SW 1271 (cell line): Measurements from ENCODE around the gene DCLK1.
"Not testable (repeated sequence)": the region's sequence is repeated elsewhere in the genome, so short reads cannot be mapped to it uniquely, and the experiment has no call there.

Experiments
- DNase-seq, 2 experiments: peaks; one replicate each; lab custom pipeline; 2025; lab: John Stamatoyannopoulos, UW

The DCLK1 gene

DNA sequence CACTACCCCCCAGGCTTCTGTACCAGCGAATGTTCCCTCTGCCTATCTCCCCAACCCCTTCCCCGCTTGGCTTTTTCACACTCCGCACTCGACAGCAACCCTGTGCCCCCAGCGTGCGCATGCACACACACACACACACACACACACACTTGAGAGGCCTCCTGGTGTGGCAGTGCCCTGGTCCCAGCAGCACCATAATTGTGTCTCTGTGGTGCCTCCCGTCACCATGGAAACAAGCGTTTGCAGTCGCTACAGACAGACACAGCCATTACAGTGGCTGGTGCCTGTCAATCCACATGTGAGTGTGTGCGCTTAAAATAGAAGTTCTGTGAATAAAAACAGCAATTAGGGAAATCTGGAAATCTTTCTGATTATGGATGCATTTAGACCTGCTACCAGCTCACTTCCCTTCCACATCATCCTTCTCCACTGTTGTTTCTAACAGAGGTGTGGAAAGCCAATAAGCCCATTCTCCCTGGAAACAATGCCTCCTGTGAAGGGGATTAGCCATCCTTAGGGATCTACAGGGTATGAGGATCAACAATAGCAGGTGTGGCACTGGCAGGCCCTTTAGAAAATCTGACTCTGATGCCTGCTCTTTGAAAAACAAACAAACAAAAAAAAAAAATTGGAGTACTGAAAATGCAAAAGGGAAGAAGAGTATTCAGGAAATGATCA is 146.3 kb downstream of the DCLK1 start:
- DNase-seq = no peak

- no peak for DNase-seq
These were observed 146.9 kb downstream of the DCLK1 start for GRCh38 chr13:35984287-35984686.

GRCh38 chr13:35983703-35984102 is 147.5 kb downstream of the DCLK1 start:
- not testable (repeated sequence) for DNase-seq

DNA sequence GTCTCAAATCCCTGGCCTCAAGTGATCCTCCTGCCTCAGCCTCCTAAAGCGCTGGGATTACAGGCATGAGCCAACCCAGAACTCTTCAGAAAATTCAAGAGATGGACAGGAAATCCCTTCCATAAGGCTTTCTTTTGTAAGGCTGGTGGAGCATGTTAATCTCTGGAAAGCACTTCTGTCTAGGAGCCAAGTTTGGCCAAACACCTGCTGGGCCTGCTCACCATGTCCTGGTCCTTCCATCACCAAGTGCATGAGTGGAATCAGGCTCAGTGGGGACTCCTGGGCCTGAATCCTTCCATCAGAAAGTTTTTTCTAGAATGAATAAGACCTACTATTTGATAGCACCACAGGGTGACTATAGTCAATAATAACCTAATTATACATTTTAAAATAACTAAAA is 148.0 kb downstream of the DCLK1 start:
- DNase-seq = no peak

DNA sequence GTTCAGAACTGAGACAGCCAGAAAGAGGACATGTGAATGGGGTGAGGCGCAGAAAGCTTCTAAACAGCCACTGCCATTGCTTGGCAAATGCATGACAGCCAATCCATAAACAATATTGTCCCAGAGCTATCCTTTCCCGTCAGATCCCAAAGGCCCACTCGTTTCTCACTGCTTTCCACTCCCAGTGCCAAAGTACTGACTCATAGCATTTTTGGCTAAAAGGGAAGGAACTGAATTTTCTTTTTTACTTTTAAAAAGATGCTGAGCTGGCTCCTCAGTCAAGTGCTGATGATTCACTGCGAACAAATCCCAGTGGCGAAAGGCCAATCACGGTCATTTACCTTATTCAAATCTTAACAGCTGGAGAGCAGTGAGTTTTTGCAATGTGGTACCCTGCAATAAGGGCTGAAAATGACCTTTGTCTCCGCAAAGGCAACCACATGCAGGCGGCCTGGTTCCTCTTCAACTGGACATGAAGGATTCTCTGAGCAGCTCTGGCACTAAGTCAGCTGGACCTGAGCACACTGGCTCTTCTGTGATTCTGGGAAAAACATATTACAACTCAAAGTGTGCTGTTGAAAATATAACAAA is 151.7 kb downstream of the DCLK1 start:
- no peak for DNase-seq

- peak; percentile 8 to 47 for DNase-seq
These were observed 152.4 kb downstream of the DCLK1 start for GRCh38 chr13:35978607-35979316.

DNA sequence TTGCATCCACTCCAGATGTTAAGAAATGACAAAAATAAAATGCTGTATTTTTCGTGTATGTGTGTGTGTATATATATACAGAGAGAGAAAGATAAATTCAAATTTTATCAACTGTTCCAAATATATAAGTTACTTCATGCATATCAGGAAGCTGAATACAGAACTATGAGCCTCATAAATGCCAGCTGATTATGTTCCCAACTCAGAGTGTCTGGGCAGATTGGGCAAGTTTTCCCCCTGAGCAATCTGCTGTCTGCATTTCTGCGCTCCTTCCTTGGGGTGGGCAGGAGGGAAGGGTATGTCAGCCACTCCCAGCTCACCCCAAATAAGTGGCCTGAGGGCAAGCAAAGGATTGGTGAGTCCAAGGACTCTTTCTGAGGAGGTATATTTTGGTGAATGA is 154.1 kb downstream of the DCLK1 start:
- DNase-seq = no peak

DNA sequence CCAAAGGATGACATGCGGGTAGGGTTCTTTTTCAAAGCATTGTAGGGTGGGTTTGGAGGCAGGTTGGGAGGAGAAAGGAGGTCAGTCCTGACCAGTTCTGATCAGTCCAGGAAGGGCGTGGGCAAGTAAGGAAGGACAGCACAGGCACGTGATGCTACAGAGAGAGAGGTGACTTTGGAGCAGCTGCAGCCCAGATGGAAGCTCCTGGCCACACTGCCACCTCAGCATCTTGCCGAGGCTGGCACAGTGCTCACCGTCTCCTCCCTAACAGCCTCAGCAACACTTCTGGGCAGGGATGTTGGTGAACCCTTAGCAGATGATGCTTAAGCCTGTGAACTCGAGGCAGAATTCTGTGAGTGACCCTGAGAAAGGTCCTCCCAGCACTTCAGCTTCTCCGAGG is 155.1 kb downstream of the DCLK1 start:
- DNase-seq = no peak

- DNase-seq = not testable (repeated sequence)
These were observed 164.2 kb downstream of the DCLK1 start for GRCh38 chr13:35966951-35967350.

DNA sequence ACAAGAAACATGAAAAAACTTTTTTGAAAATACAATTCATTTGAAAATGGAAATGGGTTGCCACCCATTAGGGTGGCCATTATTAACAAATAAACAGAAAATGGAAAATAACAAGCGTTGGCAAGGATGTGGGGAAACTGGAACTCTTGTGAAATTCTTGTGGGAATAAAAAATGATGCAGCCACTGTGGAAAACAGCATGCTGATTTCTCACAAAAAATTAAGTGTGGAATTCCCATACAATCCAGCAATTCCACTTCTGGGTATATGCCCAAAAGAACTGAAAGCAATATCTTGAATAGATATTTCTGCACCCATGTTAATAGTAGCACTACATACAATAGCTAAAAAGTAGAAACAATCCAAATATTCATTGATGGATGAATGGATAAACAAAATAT is 165.2 kb downstream of the DCLK1 start:
- no peak for DNase-seq

DNA sequence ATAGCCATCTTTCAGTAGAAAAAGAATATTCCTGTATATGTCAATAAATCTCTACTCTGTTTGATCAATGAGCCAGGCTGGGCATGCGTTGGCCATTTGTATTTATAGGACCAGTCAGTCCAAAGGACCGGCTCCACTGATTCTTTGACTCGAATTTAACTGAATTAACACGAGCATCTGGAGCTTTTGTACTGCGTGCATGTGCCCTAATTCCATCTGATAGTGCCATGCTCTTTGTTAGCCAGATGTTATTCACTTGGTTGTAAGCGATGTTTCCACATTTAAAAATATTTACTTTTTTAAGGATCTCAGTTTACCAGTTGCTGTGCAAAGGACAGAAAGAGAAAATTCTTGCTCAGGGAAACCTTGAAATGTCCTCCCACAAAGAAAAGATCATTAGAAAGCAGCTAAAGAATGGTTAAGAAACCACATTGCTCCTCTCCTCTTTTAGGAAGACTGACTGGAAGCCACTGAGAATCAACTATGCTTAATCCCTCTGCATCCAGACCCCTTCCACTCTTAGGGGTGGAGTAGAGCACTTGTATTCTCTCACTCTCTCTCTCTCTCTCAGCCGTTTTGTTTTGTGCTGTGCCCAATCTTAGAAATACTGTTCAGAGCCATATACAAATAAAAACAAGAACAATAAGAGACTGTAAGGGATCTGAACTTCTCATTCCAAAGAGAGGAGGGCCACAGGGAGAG is 165.8 kb downstream of the DCLK1 start:
- DNase-seq = no peak

- DNase-seq = no peak
These were observed 166.4 kb downstream of the DCLK1 start for GRCh38 chr13:35964863-35965180.

GRCh38 chr13:35964011-35964862 is 166.9 kb downstream of the DCLK1 start:
- no peak for DNase-seq

DNA sequence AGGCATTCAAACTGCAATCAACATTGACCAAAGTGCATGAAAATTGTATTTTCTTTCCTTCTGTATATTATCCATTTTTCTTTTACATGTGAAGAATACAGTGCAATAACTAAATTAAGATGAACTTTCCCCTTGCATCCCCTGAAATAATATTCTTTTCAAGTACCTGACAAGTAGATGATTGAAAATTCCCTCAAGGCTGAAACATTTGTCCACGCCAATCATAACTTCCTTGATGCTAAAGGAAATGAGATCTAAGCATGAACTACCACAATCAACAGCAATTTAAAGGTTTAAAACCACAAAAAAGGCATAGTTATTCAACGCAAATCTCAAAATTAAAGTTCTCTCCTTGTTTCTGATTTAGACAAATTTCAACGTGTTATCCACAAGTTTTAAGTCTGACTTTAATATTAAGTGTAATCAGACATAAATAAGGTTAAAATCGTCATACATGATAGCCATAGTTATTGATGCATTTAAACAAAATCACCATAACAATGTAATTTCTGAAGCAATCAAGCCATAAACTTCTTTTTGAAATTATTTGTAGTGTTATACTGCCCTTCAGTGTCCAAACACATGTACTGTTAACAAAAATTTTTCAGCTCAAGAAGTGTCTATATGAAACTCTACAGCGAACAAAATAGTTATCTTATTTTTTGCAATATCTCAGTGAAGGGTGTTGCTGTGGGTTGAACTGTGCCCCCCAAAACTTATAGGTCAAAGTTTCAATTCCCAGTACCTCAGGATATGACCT is 169.5 kb downstream of the DCLK1 start:
- no peak for DNase-seq

DNA sequence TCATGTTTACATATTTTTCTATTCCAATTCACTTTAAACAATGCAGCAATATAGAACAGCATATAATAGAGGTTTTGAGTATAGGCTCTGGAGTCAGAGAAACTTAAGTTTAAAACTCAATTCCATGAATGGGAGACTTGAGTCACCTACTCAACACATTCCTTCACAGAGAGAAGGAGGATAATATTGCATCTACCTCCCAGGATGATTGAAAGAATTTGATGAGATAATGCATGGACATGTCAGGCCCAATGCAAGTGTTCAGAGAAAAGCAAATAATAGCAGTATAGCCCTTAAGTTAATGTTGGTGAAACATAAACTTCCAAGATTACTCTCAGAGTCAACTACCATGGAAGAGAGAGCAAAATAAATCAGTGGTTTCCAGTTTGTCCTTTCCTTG is 170.2 kb downstream of the DCLK1 start:
- DNase-seq = no peak

DNA sequence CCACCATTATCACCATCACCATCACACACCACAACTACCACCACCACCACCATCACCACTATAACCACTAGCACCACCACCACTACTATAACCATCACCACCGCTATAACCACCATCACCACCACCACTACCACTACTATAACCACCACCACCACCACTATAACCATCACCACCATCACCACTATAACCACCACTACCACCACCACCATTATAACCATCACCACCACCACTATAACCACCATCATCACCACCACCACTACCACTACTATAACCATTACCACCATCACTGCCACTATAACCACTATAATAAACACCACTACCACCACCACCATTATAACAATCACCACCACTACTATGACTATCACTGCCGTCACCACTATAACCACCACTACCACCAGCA is 173.2 kb downstream of the DCLK1 start:
- no peak for DNase-seq

DNA sequence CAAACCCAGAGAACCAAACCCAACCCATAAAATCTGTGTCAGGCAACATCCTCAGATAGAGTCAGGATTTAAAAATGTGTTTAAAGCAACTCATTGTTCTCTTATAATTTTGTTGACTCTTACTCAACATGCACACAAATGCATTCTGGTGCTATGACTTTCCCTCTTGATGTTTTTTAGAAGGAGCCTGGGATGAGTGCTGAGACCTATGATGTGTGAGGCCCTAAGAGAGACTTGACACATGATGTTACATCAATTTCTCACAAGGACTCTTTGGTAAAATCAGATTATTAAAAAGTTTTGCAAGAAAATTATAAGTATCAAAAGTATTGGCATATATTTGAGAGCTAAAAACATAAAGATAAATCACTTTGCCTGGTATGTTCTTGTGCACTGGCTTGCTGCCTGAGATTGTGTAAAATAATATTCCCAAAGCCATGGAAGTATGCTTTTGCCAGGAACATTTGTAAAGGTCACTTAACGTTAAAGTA is 173.9 kb downstream of the DCLK1 start:
- no peak for DNase-seq

DNA sequence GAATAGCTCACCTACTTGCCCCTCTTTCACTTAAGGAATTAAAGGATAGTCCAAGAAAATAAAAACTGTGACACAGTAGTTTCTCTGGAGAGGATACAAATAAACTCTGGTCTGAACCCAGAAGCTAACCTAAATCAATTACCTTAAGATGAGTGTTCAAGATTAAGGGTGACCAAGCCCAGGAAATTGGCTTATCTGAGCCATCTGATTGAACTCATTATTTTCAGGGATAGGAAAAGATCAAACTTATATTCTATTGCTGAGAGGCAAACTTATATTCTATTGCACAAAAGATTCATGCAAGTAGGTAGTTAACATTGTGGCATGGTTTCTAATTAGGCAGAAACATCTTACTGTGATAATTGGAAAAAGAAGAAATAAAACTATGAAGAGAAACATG is 175.1 kb downstream of the DCLK1 start:
- no peak for DNase-seq

GRCh38 chr13:35954207-35954560 is 177.0 kb downstream of the DCLK1 start:
- DNase-seq = no peak

DNA sequence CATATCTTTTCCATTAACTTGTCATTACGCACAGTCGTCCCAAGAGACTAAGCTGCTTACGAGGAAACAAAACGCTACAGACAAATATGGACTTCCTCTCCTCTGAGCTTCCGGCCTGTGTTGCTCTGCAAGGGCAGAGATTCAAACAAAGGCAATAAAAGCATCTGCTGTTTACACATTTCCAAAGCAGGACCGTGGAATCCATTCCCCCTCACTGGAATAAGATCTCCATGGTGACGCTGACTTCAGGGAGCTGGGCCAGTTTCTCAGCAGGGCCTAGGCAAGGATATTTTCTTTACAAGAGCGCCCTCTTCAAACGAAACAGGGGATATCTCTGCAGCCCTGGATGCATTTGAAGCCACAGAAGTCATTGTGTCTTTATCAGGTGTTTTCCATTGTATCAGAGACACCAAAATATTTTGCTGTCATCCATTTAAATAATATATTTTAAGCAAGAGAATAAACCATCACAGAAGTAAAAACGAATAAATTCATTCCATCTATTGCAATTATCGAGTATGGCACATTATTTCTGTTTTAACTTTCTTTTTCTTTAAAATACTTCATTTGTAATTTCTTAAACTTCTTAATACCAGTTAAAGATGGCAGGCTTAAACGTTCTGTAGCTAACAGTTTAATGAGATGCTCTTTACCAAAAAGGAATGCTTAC is 177.5 kb downstream of the DCLK1 start:
- peak in 1 of 2 experiments; percentile 42 for DNase-seq

DNA sequence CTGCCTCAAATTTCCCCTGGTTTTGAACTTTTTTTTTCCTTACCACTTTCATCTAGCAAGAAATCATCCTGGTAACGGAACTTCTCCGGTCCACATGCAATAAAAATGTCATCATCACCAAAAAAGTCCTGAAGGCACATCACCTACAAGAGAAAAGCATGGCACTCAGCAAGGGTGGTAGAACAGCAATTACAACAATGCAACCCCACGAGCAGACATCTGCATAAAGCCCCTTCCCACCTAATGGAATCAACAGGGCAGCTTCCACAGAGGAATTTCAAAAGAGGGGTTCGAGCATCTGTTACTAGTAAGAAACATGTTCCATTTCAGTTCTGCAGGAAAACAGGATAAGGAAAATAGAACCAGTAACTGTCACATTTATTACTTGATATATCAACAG is 183.9 kb downstream of the DCLK1 start:
- DNase-seq = no peak
